K562 (cell line): ENCODE data around the gene PLXNA2. TPM values are rescaled to one million over a fixed set of nuclear protein-coding genes. Genes with fewer than 3 reads are reported as not detected.
A peak's percentile ranks its signal among the peaks of the same experiment; 100 is the strongest.

Source experiments
- ATF7 ChIP-seq: fragments of 450-650 bp; IDR thresholded peaks from 2 replicates; pipeline ENCODE4 v1.7.1; 2014; ENCODE audit warnings: mild to moderate bottlenecking, moderate library complexity
- CREBBP ChIP-seq: IDR thresholded peaks from one replicate; pipeline ENCODE4 v1.6.1; 2012; ENCODE audit warnings: low read depth, mild to moderate bottlenecking, control low read depth, inconsistent platforms, low read length
- KDM1A ChIP-seq, 2 experiments: fragments of 450-650 bp; IDR thresholded peaks; 2 replicates each; pipeline ENCODE4 v1.6.1; 2016; ENCODE audit warnings: mild to moderate bottlenecking in 2 of 2
- L3MBTL2 ChIP-seq: fragments of 450-650 bp; IDR thresholded peaks from 2 replicates; pipeline ENCODE4 v1.6.1; 2016; ENCODE audit warnings: mild to moderate bottlenecking, moderate library complexity
- NR4A1 ChIP-seq, 2 experiments: fragments of 250-450 bp in 1 of 2; fragments of 450-650 bp in 1 of 2; sonication (Bioruptor Pico) in 1 of 2; IDR thresholded peaks; 2 replicates each; pipeline versions ENCODE4 v1.4.0 to v1.6.1; 2016 to 2020; ENCODE audit warnings: mild to moderate bottlenecking in 2 of 2, missing compliant biosample characterization in 1 of 2, missing genetic modification characterization in 1 of 2, moderate library complexity in 1 of 2
- POLR2AphosphoS5 ChIP-seq: IDR thresholded peaks from 2 replicates; pipeline ENCODE4 v1.6.1; 2011; ENCODE audit warnings: mild to moderate bottlenecking, low read depth, low read length, moderate library complexity; ENCODE audit not compliant: control insufficient read depth, insufficient read depth
- SMAD4 ChIP-seq: fragments of 250-450 bp; sonication (Bioruptor Pico); conservative IDR thresholded peaks from 2 replicates; pipeline ENCODE4 v1.8.0; 2021; ENCODE audit warnings: inconsistent platforms, mild to moderate bottlenecking, moderate library complexity
- SMARCE1 ChIP-seq: fragments of 450-650 bp; IDR thresholded peaks from 2 replicates; pipeline ENCODE4 v1.7.1; 2016; ENCODE audit warnings: mild to moderate bottlenecking
- SUPT5H ChIP-seq: fragments of 450-650 bp; IDR thresholded peaks from 2 replicates; pipeline ENCODE4 v1.6.1; 2016
- ZNF263 ChIP-seq: sonication (generic); formaldehyde crosslinking; IDR thresholded peaks from 2 replicates; pipeline ENCODE4 v1.8.0; 2022; ENCODE audit warnings: mild to moderate bottlenecking, missing genetic modification reagents, borderline replicate concordance
- ZNF507 ChIP-seq: conservative IDR thresholded peaks from 2 replicates; pipeline ENCODE4 v1.6.1; 2017; ENCODE audit warnings: missing genetic modification characterization, missing compliant biosample characterization
- polyA plus RNA-seq, 8 experiments: library from polyadenylated mRNA; depleted of rRNA in 4 of 8; stranded (reverse) in 5 of 8; unstranded in 3 of 8; fragments of >200 nt; fragmentation: Nextera tagmentation in 2 of 8; fragmentation: Illumina TruSeq in 1 of 8; extraction: Ambion mirVana in 2 of 8; extraction: Trizol in 1 of 8; gene quantifications; 2 replicates each; pipeline versions ENCODE4 v1.2.1 to v1.2.3, GENCODE V29; 2011 to 2014; ENCODE audit warnings: inconsistent platforms in 1 of 8, missing spikeins in 1 of 8
- total RNA-seq, 7 experiments: library from RNA; depleted of rRNA in 6 of 7; stranded (reverse); fragments of >200 nt in 6 of 7; fragmentation: Illumina TruSeq in 2 of 7; extraction: Trizol in 2 of 7; gene quantifications; 2 replicates each; pipeline versions ENCODE4 v1.2.1 to v1.2.3, GENCODE V29; 2011 to 2021; ENCODE audit warnings: low replicate concordance in 1 of 7
- TF ChIP-seq, protein P1 (sequence below), 2 experiments: fragments of 450-650 bp in 1 of 2; sonication (generic) in 1 of 2; formaldehyde crosslinking in 1 of 2; IDR thresholded peaks; 2 replicates each; pipeline versions ENCODE4 v1.7.1 to v1.9.0; 2016 to 2022; ENCODE audit warnings: inconsistent platforms in 1 of 2, mild to moderate bottlenecking in 1 of 2, missing genetic modification reagents in 1 of 2
- TF ChIP-seq, protein P2 (sequence below), 2 experiments: fragments of 450-650 bp; conservative IDR thresholded peaks; 2 replicates each; pipeline ENCODE4 v1.6.1; 2017; ENCODE audit warnings: mild to moderate bottlenecking in 2 of 2, moderate library complexity in 2 of 2
- TF ChIP-seq, protein P3 (sequence below): fragments of 450-650 bp; IDR thresholded peaks from 2 replicates; pipeline ENCODE4 v1.6.1; 2016; ENCODE audit warnings: mild to moderate bottlenecking

Gene PLXNA2
- total and polyA plus RNA-seq, 9 of the 15 experiments (the other 6 are each of a cell fraction or from before 2014, with no cell fraction given) = 0.01 to 1.3 (median 0.32) TPM

DNA sequence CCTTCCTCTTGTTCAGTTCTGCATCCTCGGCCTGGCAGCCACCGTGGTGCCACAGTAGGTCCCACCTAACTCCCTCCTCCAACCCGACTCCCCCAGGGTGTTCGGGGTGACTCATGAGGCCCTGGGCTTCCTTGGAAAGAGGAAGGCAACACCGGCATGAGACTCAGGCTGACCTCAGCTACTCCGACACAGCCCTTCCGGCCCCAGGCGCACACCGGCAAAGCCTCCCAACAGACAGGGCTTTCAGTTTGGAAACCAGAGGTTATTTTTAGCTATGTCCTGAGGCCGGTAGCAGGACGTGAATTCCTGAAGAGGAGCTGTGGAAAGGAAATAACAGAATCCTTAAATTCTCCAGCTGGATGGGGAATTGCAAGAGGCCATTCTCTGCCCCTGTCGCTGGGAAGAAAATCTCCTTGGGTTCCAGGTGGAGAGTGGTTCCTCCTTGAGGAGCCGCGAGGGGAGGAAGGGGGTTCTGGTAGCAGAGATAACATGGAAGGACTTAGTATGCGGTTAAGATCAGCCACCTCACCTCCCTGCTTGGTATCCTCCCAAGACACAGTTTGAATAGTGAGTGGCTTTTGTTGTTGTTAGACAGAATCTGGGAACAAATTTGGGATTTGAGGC lies 24.4 kb downstream of the PLXNA2 start (continued):
- TF ChIP-seq, protein P1, sequence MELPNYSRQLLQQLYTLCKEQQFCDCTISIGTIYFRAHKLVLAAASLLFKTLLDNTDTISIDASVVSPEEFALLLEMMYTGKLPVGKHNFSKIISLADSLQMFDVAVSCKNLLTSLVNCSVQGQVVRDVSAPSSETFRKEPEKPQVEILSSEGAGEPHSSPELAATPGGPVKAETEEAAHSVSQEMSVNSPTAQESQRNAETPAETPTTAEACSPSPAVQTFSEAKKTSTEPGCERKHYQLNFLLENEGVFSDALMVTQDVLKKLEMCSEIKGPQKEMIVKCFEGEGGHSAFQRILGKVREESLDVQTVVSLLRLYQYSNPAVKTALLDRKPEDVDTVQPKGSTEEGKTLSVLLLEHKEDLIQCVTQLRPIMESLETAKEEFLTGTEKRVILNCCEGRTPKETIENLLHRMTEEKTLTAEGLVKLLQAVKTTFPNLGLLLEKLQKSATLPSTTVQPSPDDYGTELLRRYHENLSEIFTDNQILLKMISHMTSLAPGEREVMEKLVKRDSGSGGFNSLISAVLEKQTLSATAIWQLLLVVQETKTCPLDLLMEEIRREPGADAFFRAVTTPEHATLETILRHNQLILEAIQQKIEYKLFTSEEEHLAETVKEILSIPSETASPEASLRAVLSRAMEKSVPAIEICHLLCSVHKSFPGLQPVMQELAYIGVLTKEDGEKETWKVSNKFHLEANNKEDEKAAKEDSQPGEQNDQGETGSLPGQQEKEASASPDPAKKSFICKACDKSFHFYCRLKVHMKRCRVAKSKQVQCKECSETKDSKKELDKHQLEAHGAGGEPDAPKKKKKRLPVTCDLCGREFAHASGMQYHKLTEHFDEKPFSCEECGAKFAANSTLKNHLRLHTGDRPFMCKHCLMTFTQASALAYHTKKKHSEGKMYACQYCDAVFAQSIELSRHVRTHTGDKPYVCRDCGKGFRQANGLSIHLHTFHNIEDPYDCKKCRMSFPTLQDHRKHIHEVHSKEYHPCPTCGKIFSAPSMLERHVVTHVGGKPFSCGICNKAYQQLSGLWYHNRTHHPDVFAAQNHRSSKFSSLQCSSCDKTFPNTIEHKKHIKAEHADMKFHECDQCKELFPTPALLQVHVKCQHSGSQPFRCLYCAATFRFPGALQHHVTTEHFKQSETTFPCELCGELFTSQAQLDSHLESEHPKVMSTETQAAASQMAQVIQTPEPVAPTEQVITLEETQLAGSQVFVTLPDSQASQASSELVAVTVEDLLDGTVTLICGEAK (IDR thresholded peaks at IDR 0.05) = peak; percentile 74
- TF ChIP-seq, protein P1 (CRISPR knock-in tag; IDR thresholded peaks at IDR 0.05) = no peak
- TF ChIP-seq CREBBP (no peak), ZNF263 (CRISPR knock-in tag) (peak; percentile 88), L3MBTL2 (peak; percentile 66), SMARCE1 (peak; percentile 94), SMAD4 (CRISPR knock-in tag) (peak; percentile 75), NR4A1 (CRISPR knock-in tag; IDR thresholded peaks at IDR 0.05) (no peak), NR4A1 (tag; IDR thresholded peaks at IDR 0.05) (0 out of 2 replicates have a peak, but pooled peaks have one; percentile 14), POLR2AphosphoS5 (peak; percentile 87), ATF7 (peak; percentile 86), KDM1A (IDR thresholded peaks at IDR 0.05) (peak; percentile 75 to 83), ZNF507 (tag) (no peak), SUPT5H (peak; percentile 26; the same call in 1 of the 2 replicates)
- TF ChIP-seq, protein P2, sequence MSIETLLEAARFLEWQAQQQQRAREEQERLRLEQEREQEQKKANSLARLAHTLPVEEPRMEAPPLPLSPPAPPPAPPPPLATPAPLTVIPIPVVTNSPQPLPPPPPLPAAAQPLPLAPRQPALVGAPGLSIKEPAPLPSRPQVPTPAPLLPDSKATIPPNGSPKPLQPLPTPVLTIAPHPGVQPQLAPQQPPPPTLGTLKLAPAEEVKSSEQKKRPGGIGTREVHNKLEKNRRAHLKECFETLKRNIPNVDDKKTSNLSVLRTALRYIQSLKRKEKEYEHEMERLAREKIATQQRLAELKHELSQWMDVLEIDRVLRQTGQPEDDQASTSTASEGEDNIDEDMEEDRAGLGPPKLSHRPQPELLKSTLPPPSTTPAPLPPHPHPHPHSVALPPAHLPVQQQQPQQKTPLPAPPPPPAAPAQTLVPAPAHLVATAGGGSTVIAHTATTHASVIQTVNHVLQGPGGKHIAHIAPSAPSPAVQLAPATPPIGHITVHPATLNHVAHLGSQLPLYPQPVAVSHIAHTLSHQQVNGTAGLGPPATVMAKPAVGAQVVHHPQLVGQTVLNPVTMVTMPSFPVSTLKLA (conservative IDR thresholded peaks at IDR 0.05) = peak in 1 of 2 experiments; percentile 71; a peak in 2 of 4 replicates
- TF ChIP-seq, protein P3, sequence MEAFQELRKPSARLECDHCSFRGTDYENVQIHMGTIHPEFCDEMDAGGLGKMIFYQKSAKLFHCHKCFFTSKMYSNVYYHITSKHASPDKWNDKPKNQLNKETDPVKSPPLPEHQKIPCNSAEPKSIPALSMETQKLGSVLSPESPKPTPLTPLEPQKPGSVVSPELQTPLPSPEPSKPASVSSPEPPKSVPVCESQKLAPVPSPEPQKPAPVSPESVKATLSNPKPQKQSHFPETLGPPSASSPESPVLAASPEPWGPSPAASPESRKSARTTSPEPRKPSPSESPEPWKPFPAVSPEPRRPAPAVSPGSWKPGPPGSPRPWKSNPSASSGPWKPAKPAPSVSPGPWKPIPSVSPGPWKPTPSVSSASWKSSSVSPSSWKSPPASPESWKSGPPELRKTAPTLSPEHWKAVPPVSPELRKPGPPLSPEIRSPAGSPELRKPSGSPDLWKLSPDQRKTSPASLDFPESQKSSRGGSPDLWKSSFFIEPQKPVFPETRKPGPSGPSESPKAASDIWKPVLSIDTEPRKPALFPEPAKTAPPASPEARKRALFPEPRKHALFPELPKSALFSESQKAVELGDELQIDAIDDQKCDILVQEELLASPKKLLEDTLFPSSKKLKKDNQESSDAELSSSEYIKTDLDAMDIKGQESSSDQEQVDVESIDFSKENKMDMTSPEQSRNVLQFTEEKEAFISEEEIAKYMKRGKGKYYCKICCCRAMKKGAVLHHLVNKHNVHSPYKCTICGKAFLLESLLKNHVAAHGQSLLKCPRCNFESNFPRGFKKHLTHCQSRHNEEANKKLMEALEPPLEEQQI = no peak
